GM21576 (cell line): Measurements from ENCODE around the gene NAT16.
A peak's percentile ranks its signal among the peaks of the same experiment; 100 is the strongest.

ENCODE experiments used
- ATAC-seq: cut with Tn5 transposase; IDR thresholded peaks from one replicate; pipeline ENCODE4 v1.9.1; 2021; ENCODE audit warnings: mild to moderate bottlenecking, moderate library complexity; ENCODE audit not compliant: unreplicated experiment

The NAT16 gene

DNA sequence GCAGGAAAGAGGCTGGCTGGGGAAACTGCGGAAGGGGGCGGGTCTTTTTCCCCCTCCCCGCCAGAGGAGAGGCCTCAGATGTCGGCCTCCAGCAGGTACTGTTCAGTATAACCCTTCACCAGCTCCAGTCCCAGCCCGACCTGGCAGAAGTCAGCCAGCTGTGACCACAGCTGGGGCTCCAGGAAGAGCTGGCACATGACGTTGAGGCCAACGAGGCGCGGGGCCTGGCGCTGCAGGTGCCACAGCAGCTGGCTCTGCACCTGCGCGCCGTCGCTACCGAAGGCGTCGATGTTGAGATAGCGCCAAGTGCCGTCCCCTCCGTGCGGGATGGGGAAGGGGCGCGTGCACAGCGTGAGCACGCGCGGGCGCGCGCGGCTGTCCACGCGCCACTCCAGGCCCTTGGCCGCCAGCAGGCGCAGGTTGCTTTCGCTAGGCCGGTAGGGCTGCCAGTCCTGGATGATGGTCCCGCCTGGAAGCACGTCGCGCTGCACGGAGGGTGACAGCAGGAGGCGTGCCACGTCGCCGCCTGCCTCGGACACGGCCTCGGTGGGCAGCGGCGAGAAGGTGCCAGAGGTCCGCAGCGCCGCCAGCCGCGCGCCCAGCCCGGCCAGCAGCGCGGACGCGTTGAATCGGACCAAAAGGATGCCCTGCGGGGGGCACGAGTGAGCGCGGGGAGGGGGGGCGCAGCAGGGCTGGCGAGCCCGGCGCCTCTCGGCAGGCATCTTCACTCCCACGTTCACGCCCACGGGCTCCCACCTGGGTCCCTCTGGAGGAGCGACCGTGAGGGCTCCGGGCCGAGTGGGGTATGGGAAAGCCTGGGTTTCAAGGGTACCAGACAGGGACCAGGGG is 7.9 kb downstream of the NAT16 start:
- no peak for ATAC-seq

DNA sequence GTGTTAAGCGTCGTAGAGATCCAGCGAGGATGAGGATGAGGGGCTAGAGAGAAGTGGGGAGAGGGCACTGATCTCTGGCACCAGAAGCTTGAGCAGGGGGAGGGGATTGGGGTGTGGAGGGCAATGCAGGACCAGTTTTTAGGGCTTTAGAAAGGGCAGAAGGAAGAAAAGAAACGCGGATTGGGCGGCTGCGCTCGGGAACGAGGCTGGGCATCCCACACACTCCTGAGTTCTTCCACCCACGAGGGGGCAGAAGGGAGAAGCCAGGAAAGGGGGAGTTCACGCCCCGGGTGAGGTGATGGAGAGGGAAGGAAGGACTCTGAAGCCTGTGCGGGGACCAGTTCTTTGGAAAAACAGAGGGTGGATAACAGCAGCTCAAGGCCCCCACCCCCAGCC is 8.7 kb downstream of the NAT16 start:
- ATAC-seq, result no peak

DNA sequence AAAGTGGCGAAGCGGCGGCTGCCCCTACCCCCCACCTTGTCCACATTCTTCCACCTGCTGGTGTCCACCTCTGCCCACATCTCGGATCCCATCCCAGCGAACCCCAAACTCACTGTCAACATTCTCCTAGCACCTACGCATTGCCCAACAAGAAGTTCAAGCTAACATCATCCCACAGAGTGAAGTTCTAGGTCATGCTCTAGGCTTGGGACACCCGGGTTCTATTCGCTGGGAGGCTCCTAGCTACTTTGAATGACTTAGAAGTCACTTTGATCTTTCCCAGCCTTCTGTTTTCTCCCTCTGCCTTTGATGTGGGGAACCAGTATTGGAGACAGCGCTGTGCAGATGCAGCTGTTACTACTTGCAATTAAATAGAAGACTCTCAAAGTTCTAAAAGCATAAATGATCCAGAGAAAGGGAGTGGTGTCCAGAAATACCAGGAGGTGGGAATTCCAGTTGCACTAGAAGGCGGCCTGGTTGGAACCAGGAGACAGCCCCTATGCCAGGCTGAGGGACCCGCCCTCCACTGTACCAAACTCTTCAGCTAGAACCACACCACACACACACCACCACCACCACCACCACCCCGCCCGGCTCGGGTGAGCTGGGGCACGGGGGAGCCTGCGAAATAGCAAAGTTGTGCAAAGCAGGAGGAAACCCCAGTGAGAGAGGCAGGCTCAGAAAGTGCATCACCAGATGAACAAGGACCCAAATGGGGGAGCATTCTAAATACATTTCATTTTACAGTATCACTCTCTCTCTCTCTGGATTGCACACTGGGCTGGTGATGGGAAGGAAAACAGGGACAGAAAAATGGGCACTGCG is 9.3 kb downstream of the NAT16 start:
- ATAC-seq, result no peak

DNA sequence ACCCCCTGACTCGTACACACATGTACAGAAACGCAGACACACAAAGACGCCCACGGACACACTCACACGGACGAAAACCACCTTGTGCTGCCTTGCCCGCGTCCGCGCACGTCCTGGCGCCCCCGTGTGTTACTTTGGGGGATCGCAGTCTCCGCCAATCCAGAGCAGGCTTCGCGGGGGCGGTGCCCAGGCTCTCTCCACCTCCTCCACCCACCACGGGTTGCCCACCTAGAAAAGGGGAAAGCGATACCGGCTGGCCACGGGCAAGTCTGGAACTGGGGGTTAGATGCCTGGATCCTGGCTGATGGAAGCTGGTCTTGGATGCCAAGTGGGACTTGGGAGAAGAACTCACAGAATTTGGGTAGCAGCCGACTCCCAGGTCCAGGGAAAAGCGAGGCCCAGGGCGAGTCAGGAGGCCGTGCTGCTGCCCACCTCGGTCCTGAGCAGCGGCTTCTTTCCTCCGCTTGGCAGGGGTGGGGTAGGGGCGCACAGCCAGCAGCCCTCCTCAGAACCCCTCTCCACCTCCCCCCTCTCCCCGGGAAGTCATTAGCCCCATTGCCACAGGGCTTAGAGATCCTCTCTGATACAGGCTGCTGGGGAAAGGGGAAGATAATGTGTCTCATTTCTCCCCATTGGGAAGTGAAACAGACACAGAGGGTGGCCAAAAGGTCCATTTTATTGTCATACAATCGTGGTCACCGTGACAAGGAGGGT is 10.1 kb downstream of the NAT16 start:
- no peak for ATAC-seq

GRCh38 chr7:101169110-101169837 is 10.8 kb downstream of the NAT16 start:
- ATAC-seq, result no peak

DNA sequence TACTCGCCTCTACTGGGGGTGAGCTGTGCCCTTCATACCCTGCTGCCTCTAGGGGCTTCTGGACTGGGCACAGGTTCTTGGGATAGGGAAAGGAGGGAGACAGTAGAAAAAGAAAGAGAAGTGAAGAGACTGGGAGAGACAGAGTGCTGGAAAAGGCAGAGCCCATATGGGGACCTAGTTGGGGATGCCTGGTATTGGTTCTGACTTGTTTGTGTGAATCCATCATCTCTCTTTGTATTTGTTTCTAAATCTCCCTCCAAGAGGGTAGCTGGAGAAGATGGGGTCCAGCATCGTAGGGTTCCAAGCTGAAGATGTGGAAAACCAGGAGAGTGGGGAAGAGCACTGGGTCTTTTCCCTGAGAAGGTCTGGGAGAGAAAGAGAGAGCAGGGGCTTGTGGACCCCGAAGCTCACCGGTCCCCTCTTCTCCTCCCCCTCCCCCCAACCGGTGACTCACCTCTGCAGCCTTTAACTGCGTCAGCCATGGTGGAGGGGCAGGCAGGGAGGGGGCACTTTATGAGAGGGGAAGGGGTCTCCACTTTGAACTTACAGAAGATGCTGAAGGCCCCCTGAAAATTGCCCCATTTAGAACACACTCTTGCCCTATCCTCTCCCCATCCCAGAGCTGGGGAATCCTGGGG is 11.6 kb downstream of the NAT16 start:
- no peak for ATAC-seq

DNA sequence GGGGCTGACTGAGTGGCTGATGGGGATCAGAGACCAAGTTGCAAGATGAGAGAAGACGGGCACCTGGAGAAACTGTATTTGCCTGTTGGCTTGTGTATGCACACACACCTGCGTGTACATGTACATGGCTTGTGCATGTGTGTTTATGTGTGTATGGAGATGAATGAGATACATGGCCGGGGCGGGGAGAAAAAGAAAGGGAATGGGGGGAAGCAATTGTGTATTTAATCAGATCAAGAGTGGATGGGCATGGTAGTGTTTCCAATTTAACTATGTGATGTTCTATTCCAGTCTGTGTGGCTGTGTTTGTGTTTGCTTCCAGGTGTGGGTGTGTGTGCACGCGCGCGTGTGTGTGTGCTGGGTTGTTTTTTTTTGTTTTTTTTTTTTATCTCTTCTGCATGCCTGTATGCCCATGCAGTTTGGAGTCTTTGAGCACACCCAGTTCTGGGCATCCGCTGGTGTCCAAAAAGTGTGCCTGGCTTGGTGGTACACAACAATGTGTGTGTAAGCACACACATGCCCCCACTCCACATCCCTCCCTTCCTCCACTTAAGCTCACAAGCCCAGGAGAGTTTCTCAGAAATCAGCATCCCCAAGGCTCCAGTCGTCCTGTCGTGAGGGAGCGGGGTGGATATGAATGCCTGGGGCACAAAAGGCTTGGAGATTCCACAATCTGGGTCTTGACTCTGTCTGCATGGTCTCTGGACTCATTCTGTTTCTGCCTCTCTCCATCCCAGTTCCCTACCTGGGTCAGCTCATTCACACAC is 12.3 kb downstream of the NAT16 start:
- ATAC-seq, result no peak

GRCh38 chr7:101166909-101167644 is 13.0 kb downstream of the NAT16 start:
- no peak for ATAC-seq

DNA sequence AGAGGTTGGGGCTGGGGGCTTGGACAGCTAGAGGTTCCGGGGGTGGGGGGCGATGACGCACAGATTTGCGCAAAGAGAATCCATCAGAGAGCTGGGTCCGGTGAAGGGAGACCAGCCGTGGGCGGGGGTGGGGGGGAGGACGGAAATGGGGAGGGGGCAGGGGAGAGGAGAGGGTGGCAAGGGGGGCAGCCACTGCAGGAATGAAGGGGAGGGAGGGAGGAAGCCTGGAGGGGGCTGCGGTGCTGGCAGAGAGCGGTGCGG is 13.5 kb downstream of the NAT16 start:
- ATAC-seq, result no peak

DNA sequence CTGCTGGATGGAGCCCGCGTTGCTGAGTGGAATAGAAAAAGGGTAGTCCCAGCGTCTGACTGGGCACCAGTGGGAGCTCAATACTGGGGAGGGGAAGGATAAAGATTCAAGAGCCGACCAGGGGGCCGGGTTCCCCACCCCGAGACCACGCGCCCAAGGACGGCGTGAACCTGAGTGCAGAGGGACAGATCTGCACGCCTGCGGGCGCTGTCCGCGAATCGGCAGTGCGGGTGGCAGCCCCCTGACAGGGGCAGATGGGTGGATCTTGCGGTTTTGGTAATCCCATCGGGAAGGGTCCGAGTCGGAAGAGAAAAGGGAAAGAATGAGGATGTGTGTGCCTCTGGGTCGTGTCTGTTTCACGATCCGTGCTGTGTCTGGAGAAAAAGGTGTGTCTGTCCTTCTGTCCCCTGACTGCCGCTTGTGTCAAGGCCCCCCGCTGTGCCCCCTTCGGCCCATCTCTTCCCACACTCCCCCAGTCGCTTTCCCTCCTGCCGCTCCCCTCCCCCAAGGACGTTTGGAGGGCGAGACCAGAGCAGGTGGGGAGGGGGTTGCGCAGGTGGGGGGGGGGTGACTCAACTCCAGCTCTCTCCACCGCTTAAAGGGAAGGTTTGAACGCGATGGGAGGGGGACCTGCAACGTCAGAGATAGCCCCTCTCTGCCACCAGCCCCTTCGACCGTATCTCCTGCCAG is 14.0 kb downstream of the NAT16 start:
- ATAC-seq, result no peak

DNA sequence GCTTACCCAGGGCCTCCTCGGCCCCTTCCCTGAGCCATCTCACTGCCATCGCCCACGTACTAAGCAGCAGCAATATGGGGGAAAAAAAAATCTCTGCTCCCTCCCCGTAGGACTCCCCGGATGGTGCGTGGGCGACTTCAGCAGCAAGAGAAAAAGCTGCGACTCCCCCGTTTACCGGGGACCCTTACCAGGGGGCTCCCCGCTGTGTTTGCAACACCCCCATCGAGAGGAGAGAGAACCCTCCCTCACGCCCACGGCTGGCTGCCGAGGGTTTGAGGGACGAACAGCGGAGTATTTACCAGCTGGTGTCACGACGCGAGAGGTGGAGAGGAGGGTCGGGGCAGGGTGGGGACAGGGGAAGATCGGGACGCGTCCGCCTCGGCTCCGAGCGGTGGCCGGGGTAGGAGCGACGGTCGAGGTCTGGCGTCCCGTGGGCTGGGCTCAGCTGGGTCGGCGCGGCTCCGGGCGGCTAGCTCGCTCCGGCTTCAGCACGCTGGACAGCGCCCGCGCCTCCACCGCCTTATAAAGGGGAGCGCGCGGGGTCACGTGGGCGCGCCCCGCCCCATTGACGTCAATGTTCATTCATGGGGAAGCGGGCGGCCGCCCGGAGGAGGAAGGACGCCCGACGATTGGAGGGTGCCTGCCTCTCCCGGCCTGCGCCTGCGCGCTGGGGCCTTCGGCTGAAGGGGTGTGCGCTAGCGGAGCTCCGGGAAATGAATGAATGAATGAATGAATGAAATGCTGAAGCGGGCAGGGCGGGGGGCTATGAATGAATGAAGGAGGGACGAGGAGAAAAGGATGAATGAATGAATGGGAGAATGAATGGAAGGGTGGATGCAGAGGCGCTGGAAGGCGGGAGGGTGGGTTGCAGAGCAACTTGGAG is 14.8 kb downstream of the NAT16 start, which contains the start of gene VGF:
VGF (minus strand) TSS at position 495 of the 883 bp plus-strand sequence. CDS start 726 bp downstream, outside the sequence.
- ATAC-seq, result peak; percentile 71

GRCh38 chr7:101164071-101164840 is 15.8 kb downstream of the NAT16 start:
- no peak for ATAC-seq

DNA sequence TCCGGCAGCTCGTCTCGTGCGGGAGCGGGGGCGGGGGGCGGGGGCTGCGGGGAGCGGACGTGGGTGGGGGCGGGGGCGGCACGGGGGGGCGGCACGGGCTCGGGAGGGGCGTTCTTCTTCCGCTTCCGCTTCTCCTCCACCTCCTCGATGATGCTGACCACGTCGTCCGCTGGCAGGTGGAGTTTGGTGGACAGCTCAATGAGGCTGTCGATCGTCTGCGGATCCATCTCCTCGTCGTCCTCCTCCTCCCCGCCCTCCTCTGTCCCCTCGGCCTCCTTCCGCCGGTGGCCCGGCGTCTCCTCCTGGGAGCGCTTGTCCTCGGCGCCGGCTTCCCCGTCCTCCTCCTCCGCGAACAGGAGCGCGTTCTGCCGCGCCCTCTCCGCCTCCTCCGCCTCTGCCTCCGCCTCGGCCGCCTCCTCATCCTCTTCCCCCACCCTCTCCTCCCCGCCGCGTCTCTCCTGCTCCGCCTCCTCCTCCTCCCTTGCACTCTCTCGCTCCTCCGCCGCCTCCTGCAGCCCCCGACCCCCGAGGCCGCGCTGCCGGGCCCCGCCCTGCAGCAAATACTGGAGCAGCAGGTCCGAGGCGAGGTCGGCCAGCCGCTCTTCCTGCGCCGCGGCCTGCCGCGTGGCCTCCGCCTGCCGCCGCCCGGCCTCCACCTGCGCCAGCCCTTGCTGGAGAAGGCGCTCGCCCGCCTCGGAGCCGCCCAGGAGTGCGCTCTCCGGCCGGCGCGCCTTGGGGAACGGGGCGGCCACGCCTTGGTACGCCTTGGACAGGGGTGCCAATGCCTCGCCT is 16.6 kb downstream of the NAT16 start:
- ATAC-seq, result no peak

GRCh38 chr7:101162551-101163278 is 17.4 kb downstream of the NAT16 start:
- no peak for ATAC-seq
